ENCODE results near the gene NR1D2.

DNA sequence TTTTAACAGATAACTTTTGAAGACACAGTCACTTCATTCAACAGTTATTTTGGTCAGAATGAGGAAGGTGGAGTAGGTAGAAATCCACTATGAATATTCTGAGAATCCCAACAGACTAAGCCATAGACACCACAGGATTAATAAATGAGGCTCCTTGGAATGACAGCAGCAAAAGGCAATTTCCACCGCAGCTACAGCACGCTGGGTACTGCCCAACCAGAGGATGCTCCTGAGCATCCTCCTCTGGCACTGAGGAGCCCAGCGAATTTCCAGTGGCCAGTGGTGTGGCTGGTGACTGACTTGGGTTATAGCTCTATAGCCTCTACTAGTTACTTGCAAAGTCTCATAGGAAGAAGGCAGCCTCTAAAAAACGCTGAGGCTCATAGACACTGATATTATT lies 3.6 kb upstream of the NR1D2 start:
- TF ChIP-seq, protein P1, sequence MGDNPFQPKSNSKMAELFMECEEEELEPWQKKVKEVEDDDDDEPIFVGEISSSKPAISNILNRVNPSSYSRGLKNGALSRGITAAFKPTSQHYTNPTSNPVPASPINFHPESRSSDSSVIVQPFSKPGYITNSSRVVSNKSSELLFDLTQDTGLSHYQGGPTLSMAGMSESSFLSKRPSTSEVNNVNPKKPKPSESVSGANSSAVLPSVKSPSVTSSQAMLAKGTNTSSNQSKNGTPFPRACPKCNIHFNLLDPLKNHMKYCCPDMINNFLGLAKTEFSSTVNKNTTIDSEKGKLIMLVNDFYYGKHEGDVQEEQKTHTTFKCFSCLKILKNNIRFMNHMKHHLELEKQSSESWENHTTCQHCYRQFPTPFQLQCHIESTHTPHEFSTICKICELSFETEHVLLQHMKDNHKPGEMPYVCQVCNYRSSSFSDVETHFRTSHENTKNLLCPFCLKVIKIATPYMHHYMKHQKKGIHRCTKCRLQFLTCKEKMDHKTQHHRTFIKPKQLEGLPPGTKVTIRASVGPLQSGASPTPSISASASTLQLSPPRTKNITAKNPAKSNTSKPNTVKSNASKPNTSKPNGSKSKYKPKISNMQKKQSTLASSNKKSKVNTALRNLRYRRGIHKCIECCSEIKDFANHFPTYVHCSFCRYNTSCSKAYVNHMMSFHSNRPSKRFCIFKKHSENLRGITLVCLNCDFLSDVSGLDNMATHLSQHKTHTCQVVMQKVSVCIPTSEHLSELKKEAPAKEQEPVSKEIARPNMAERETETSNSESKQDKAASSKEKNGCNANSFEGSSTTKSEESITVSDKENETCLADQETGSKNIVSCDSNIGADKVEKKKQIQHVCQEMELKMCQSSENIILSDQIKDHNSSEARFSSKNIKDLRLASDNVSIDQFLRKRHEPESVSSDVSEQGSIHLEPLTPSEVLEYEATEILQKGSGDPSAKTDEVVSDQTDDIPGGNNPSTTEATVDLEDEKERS (CRISPR knock-in tag; IDR thresholded peaks at IDR 0.05), result no peak
- TF ChIP-seq NBN (conservative IDR thresholded peaks at IDR 0.05) (no peak), SMARCC2 (IDR thresholded peaks at IDR 0.05) (no peak), SMYD3 (CRISPR knock-in tag; IDR thresholded peaks at IDR 0.05) (no peak), KAT7 (CRISPR knock-in tag; IDR thresholded peaks at IDR 0.05; ENCODE audit: borderline replicate concordance) (no peak), ZNF30 (CRISPR knock-in tag; IDR thresholded peaks at IDR 0.05) (no peak), TP53 (CRISPR knock-in tag; conservative IDR thresholded peaks at IDR 0.05) (no peak)
- TF ChIP-seq, protein P2, sequence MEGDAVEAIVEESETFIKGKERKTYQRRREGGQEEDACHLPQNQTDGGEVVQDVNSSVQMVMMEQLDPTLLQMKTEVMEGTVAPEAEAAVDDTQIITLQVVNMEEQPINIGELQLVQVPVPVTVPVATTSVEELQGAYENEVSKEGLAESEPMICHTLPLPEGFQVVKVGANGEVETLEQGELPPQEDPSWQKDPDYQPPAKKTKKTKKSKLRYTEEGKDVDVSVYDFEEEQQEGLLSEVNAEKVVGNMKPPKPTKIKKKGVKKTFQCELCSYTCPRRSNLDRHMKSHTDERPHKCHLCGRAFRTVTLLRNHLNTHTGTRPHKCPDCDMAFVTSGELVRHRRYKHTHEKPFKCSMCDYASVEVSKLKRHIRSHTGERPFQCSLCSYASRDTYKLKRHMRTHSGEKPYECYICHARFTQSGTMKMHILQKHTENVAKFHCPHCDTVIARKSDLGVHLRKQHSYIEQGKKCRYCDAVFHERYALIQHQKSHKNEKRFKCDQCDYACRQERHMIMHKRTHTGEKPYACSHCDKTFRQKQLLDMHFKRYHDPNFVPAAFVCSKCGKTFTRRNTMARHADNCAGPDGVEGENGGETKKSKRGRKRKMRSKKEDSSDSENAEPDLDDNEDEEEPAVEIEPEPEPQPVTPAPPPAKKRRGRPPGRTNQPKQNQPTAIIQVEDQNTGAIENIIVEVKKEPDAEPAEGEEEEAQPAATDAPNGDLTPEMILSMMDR (CRISPR knock-in tag; IDR thresholded peaks at IDR 0.05), result no peak
- TF ChIP-seq, protein P3, sequence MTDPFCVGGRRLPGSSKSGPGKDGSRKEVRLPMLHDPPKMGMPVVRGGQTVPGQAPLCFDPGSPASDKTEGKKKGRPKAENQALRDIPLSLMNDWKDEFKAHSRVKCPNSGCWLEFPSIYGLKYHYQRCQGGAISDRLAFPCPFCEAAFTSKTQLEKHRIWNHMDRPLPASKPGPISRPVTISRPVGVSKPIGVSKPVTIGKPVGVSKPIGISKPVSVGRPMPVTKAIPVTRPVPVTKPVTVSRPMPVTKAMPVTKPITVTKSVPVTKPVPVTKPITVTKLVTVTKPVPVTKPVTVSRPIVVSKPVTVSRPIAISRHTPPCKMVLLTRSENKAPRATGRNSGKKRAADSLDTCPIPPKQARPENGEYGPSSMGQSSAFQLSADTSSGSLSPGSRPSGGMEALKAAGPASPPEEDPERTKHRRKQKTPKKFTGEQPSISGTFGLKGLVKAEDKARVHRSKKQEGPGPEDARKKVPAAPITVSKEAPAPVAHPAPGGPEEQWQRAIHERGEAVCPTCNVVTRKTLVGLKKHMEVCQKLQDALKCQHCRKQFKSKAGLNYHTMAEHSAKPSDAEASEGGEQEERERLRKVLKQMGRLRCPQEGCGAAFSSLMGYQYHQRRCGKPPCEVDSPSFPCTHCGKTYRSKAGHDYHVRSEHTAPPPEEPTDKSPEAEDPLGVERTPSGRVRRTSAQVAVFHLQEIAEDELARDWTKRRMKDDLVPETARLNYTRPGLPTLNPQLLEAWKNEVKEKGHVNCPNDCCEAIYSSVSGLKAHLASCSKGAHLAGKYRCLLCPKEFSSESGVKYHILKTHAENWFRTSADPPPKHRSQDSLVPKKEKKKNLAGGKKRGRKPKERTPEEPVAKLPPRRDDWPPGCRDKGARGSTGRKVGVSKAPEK (CRISPR knock-in tag; IDR thresholded peaks at IDR 0.05; ENCODE audit: borderline replicate concordance), result no peak

Measured in HepG2 (cell line).